Mesendoderm (in vitro differentiated cells): ENCODE measurements around the gene CYP3A5.

Source experiments
- DNase-seq: peaks from one replicate; pipeline ENCODE4 v3.0.0; 2013
- H2AK5ac ChIP-seq: 2 replicates; pipeline ENCODE4 v1.6.1; 2013; ENCODE audit warnings: low read length, inconsistent platforms
- H2BK120ac ChIP-seq: 2 replicates; pipeline ENCODE4 v1.6.1; 2013; ENCODE audit warnings: low read depth, mild to moderate bottlenecking, low read length, moderate library complexity, mixed read lengths
- H2BK15ac ChIP-seq: replicated peaks from 2 replicates; pipeline ENCODE4 v1.6.1; 2013; ENCODE audit warnings: low read depth, mild to moderate bottlenecking, moderate library complexity
- H2BK5ac ChIP-seq: 2 replicates; pipeline ENCODE4 v1.6.1; 2013; ENCODE audit warnings: low read length, inconsistent platforms
- H3K18ac ChIP-seq: 2 replicates; pipeline ENCODE4 v1.6.1; 2013; ENCODE audit warnings: mild to moderate bottlenecking, low read length, mixed read lengths
- H3K23ac ChIP-seq: one replicate; pipeline ENCODE4 v1.6.1; 2013; ENCODE audit warnings: low read length
- H3K27ac ChIP-seq: 2 replicates; pipeline ENCODE4 v1.5.1; 2013; ENCODE audit warnings: low read depth, mild to moderate bottlenecking, inconsistent platforms, low read length, moderate library complexity
- H3K27me3 ChIP-seq: 2 replicates; pipeline ENCODE4 v1.6.1; 2013; ENCODE audit warnings: low read length, control low read depth, mild to moderate bottlenecking, inconsistent platforms; ENCODE audit not compliant: insufficient read depth, poor library complexity
- H3K36me3 ChIP-seq: 2 replicates; pipeline ENCODE4 v1.6.1; 2013; ENCODE audit warnings: low read length, inconsistent platforms; ENCODE audit not compliant: control insufficient read depth, insufficient read depth
- H3K4ac ChIP-seq: one replicate; pipeline ENCODE4 v1.6.1; 2013; ENCODE audit warnings: low read depth, mild to moderate bottlenecking, low read length, moderate library complexity
- H3K4me1 ChIP-seq: 2 replicates; pipeline ENCODE4 v1.6.1; 2013; ENCODE audit warnings: low read depth, low read length, inconsistent platforms; ENCODE audit not compliant: control insufficient read depth
- H3K4me2 ChIP-seq: 2 replicates; pipeline ENCODE4 v1.6.1; 2013; ENCODE audit warnings: low read length
- H3K4me3 ChIP-seq: 2 replicates; pipeline ENCODE4 v1.5.1; 2013; ENCODE audit warnings: mild to moderate bottlenecking, low read length
- H3K56ac ChIP-seq: one replicate; pipeline ENCODE4 v1.6.1; 2013; ENCODE audit warnings: low read length
- H3K79me1 ChIP-seq: 2 replicates; pipeline ENCODE4 v1.6.1; 2013; ENCODE audit warnings: low read length, inconsistent platforms
- H3K79me2 ChIP-seq: 2 replicates; pipeline ENCODE4 v1.6.1; 2013; ENCODE audit warnings: mild to moderate bottlenecking, low read length; ENCODE audit not compliant: control insufficient read depth, insufficient read depth
- H3K9ac ChIP-seq: 2 replicates; pipeline ENCODE4 v1.6.1; 2013; ENCODE audit warnings: low read length, inconsistent platforms
- H4K5ac ChIP-seq: one replicate; pipeline ENCODE4 v1.6.1; 2013; ENCODE audit warnings: low read length
- H4K8ac ChIP-seq: one replicate; pipeline ENCODE4 v1.6.1; 2013; ENCODE audit warnings: low read depth, mild to moderate bottlenecking, control low read depth, low read length, moderate library complexity
- WGBS: extraction: QIAGEN DNeasy Blood & Tissue Kit; methylation state at CpG from one replicate; pipeline ENCODE4 v1.1.7; 2013; ENCODE audit warnings: low lambda C conversion rate, missing lambda C conversion rate; ENCODE audit not compliant: insufficient coverage; ENCODE audit errors: extremely low coverage; 5-methylcytosine and 5-hydroxymethylcytosine counted together

The CYP3A5 gene

DNA sequence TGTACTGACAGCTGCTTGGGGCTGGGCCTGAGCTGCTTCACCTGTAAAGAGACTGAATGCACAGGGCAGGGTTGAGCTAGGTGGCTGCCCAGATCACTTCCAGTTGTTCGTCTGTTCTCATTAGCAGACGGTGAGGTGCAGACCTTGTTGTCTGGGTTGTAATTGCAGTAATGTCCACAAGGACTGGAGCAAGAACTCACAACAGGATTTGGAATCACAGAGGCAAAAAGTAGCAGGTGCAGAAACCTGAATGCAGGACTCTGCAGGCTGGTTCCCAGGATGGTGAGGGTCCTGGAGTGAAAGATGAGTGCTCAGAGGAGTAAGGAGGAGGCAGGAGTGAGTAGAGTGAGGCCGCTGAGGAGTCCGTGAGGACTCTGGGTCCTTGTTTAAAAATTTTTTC is 53.8 kb downstream of the CYP3A5 start:
- WGBS: no CpG with 5 or more reads among the region's 4 CpGs
- H3K27me3 ChIP-seq: no peaks in the 10 kb centered on the region
- H3K4me2 ChIP-seq: no peak overlapping the region
- no peak overlapping the region for H3K27ac ChIP-seq
- H4K8ac ChIP-seq: no peak overlapping the region
- H3K18ac ChIP-seq: no peak overlapping the region
- no peak overlapping the region for H2BK15ac ChIP-seq
- no peak overlapping the region for H3K4me3 ChIP-seq
- H3K4ac ChIP-seq: no peak overlapping the region
- no peaks in the 10 kb centered on the region for H3K79me2 ChIP-seq
- no peaks in the 10 kb centered on the region for H3K4me1 ChIP-seq
- no peak overlapping the region for H2BK120ac ChIP-seq
- no peak overlapping the region for H3K56ac ChIP-seq
- no peak overlapping the region for H2AK5ac ChIP-seq
- no peak overlapping the region for H3K9ac ChIP-seq
- H3K23ac ChIP-seq: no peak overlapping the region
- no peak for DNase-seq
- H4K5ac ChIP-seq: no peak overlapping the region
- no peak overlapping the region for H2BK5ac ChIP-seq
- H3K79me1 ChIP-seq: no peaks in the 10 kb centered on the region
- H3K36me3 ChIP-seq: peaks cover 16% of the 10 kb centered on the region

- no peak overlapping the region for H2BK15ac ChIP-seq
- no peak overlapping the region for H3K4me2 ChIP-seq
- no peak overlapping the region for H3K23ac ChIP-seq
- no peak overlapping the region for H3K4me3 ChIP-seq
- no peak overlapping the region for H2BK120ac ChIP-seq
- H3K79me1 ChIP-seq: no peaks in the 10 kb centered on the region
- H4K8ac ChIP-seq: no peak overlapping the region
- H3K18ac ChIP-seq: no peak overlapping the region
- peaks cover 17% of the 10 kb centered on the region for H3K36me3 ChIP-seq
- H2AK5ac ChIP-seq: no peak overlapping the region
- no peak overlapping the region for H3K27ac ChIP-seq
- H3K4ac ChIP-seq: no peak overlapping the region
- no peak overlapping the region for H3K9ac ChIP-seq
- H3K56ac ChIP-seq: no peak overlapping the region
- no CpG with 5 or more reads among the region's 5 CpGs for WGBS
- H3K27me3 ChIP-seq: no peaks in the 10 kb centered on the region
- no peak overlapping the region for H2BK5ac ChIP-seq
- H3K79me2 ChIP-seq: no peaks in the 10 kb centered on the region
- H4K5ac ChIP-seq: no peak overlapping the region
- DNase-seq: no peak
- H3K4me1 ChIP-seq: no peaks in the 10 kb centered on the region
These were observed 54.5 kb downstream of the CYP3A5 start for GRCh38 chr7:99625321-99625720.

GRCh38 chr7:99624484-99624883 is 55.3 kb downstream of the CYP3A5 start:
- Histone ChIP-seq H3K4me1 (no peaks in the 10 kb centered on the region), H3K79me1 (no peaks in the 10 kb centered on the region), H3K4me3 (no peak overlapping the region), H2BK120ac (no peak overlapping the region), H3K79me2 (no peaks in the 10 kb centered on the region), H4K5ac (no peak overlapping the region), H3K9ac (no peak overlapping the region), H3K23ac (no peak overlapping the region), H3K27ac (no peak overlapping the region), H4K8ac (no peak overlapping the region), H3K4me2 (no peak overlapping the region), H2BK15ac (no peak overlapping the region), H3K56ac (no peak overlapping the region), H3K18ac (no peak overlapping the region), H2AK5ac (no peak overlapping the region), H3K27me3 (no peaks in the 10 kb centered on the region), H3K4ac (no peak overlapping the region), H3K36me3 (peaks cover 19% of the 10 kb centered on the region), H2BK5ac (no peak overlapping the region)
- no CpG with 5 or more reads among the region's 16 CpGs for WGBS
- no peak for DNase-seq

DNA sequence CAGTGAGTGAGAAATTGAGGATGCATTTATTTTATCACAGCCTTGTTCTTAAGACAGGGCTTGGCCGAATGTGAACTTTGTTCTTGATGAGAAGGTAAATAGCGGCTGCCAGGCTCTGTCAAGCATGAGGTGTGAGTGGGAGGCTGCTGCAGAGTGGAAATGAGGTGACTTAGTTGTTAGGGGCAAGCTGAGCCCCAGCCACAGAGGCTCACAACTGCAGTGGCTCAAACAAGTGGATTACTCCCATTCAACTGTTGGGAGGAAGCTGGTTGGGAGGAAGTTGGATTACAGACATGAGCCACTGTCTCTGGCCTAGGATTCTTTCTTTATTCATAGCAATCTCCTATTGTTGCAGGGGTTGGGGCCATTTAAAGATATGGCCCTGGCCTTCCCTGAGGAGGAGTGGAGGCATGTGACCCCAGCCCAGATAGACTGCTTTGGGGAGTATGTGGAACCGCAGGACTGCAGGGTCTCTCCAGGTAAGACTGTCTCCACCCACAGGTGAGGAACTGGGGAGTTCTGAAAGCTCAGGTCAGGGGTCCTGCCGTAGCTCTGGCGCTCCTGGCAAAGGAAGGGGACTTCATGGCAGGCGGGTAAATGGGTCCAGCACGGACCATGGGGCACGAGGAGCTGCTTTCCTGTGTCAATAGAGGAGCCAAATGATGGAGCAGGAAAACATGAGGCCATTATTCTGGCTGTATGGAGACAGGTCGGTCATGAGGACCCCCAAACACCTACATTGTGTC is 55.9 kb downstream of the CYP3A5 start:
- H3K4me1 ChIP-seq: no peaks in the 10 kb centered on the region
- no peak for DNase-seq

GRCh38 chr7:99623091-99623693 is 56.6 kb downstream of the CYP3A5 start:
- Histone ChIP-seq H3K56ac (no peak overlapping the region), H3K79me1 (peaks cover 4% of the 10 kb centered on the region), H3K27ac (no peak overlapping the region), H2AK5ac (no peak overlapping the region), H3K27me3 (no peaks in the 10 kb centered on the region), H3K4me3 (no peak overlapping the region), H3K18ac (no peak overlapping the region), H2BK15ac (no peak overlapping the region), H3K36me3 (peaks cover 20% of the 10 kb centered on the region), H3K4ac (no peak overlapping the region), H3K23ac (no peak overlapping the region), H3K9ac (no peak overlapping the region), H4K8ac (no peak overlapping the region), H4K5ac (no peak overlapping the region), H2BK5ac (no peak overlapping the region), H3K79me2 (peaks cover 2% of the 10 kb centered on the region), H3K4me2 (no peak overlapping the region), H3K4me1 (no peaks in the 10 kb centered on the region), H2BK120ac (no peak overlapping the region)
- DNase-seq: no peak
- WGBS: no CpG with 5 or more reads among the region's 7 CpGs

More for the DNA sequence above, 55.9 kb downstream of the CYP3A5 start:
- Histone ChIP-seq H3K4ac (no peak overlapping the region), H2BK120ac (no peak overlapping the region), H2AK5ac (no peak overlapping the region), H3K4me2 (no peak overlapping the region), H2BK15ac (no peak overlapping the region), H3K79me2 (no peaks in the 10 kb centered on the region), H3K56ac (no peak overlapping the region), H3K18ac (no peak overlapping the region), H4K8ac (no peak overlapping the region), H4K5ac (no peak overlapping the region), H3K9ac (no peak overlapping the region), H2BK5ac (no peak overlapping the region), H3K27ac (no peak overlapping the region), H3K36me3 (peaks cover 19% of the 10 kb centered on the region), H3K4me3 (no peak overlapping the region), H3K27me3 (no peaks in the 10 kb centered on the region), H3K23ac (no peak overlapping the region), H3K79me1 (no peaks in the 10 kb centered on the region)
- WGBS: no CpG with 5 or more reads among the region's 9 CpGs
